ENCODE results near the gene MRLN.

MRLN gene

GRCh38 chr10:59705931-59706330 is 47.3 kb downstream of the MRLN start:
- DNase-seq (ENCODE audit: low read depth), result no peak

GRCh38 chr10:59704630-59705029 is 48.6 kb downstream of the MRLN start:
- DNase-seq (ENCODE audit: low read depth), result no peak

GRCh38 chr10:59702347-59702746 is 50.9 kb downstream of the MRLN start:
- DNase-seq (ENCODE audit: low read depth), result no peak

DNA sequence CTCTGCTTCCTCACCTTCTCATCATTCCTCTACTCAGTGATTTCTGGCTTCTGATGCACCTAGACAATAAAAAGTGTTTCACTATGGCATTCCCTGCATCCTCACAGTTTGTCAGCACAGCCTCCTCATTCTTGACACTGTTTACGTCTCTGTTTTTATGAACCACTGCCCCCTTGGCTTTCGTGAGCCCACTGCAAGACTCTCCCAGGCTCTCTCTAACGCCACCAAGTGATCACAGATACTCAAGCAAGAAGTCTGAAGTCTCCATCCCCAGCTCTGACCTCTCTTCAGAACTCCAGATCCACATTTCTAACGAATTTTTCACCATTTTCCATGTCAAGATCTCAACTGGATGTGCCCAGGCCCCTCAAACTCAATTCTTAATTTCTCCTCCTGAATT is 52.5 kb downstream of the MRLN start:
- DNase-seq (ENCODE audit: low read depth), result no peak

DNA sequence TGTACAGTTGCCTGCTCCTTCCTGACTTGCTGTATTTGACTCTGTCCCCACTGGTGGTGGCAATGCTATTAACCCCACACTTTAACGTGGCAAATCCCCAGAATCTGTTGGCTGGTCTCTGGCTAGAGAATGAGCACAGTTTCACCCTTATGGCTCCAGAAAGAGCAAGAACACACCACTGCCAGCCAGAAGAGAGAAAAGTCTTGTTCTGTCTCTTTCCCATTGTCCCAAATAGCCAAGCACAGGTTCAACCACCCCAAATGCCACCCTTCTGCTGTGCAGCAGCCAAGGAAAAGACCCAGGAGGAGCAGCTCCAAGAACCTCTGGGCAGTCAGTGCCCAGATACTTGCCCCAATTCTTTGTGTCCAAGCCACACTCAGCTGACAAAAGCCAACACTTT is 54.9 kb downstream of the MRLN start:
- no peak for DNase-seq (ENCODE audit: low read depth)

DNA sequence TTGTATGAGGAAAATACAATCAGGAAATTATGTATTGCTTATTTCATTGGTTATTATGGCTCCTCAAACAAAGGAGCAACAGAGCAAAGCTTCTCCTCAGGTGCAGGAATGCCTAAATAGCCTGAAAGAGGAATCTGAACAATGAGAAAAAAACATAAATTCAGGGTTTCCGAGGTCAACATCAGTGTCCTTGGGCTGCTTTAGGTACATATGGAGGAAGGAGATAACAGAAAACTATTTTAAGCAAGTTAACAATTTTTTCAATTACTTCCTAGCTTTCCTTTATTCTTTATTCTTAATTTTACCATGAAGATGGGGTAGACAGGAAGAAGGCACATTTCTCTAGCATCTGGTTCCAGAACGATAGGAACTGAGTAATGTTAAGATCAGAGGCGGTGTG is 57.6 kb downstream of the MRLN start:
- no peak for DNase-seq (ENCODE audit: low read depth)

DNA sequence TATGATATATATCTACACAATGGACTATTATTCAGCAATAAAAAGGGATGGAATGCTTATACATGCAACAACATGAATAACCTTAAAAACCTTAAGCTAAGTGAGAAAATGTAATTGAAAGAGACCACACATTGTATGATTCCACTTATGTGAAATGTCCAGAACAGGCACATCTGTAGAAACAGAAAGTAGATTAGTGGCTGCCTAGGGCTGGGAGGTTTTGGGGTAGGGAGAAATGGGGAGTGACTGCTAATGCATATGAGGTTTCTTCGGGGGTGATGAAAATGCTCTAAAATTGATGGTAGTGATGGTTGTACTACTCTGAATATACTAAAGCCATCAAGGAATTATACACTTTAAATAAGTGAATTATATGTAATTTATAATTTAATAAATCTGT is 58.3 kb downstream of the MRLN start:
- DNase-seq (ENCODE audit: low read depth), result no peak

GRCh38 chr10:59692113-59692512 is 61.1 kb downstream of the MRLN start:
- DNase-seq (ENCODE audit: low read depth), result no peak

GRCh38 chr10:59688921-59689351 is 64.3 kb downstream of the MRLN start:
- no peak for DNase-seq (ENCODE audit: low read depth)

DNA sequence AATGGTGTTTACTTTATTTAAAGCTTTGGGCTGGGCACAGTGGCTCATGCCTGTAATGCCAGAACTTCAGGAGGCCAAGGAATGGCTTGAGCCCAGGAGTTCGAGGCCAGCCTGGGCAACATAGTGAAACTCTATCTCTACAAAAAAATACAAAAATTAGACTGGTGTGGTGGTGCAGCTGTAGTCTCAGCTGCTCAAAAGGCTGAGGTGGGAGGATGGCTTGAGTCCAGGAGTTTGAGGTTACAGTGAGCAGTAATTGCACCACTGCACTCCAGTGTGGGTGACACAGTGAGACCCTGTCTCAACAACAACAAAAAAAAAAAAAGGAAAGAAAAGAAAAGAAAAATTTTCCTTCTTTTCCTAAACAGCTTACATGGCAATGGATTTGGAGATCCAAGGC is 65.6 kb downstream of the MRLN start:
- no peak for DNase-seq (ENCODE audit: low read depth)
